GM21423 (cell line): ENCODE measurements around the gene PISD.
"Not testable (repeated sequence)": the region's sequence is repeated elsewhere in the genome, so short reads cannot be mapped to it uniquely, and the experiment has no call there.

Experiments
- ATAC-seq: cut with Tn5 transposase; IDR thresholded peaks from one replicate; pipeline ENCODE4 v1.9.1; 2021; ENCODE audit warnings: mild to moderate bottlenecking, moderate library complexity; ENCODE audit not compliant: unreplicated experiment

Gene PISD

DNA sequence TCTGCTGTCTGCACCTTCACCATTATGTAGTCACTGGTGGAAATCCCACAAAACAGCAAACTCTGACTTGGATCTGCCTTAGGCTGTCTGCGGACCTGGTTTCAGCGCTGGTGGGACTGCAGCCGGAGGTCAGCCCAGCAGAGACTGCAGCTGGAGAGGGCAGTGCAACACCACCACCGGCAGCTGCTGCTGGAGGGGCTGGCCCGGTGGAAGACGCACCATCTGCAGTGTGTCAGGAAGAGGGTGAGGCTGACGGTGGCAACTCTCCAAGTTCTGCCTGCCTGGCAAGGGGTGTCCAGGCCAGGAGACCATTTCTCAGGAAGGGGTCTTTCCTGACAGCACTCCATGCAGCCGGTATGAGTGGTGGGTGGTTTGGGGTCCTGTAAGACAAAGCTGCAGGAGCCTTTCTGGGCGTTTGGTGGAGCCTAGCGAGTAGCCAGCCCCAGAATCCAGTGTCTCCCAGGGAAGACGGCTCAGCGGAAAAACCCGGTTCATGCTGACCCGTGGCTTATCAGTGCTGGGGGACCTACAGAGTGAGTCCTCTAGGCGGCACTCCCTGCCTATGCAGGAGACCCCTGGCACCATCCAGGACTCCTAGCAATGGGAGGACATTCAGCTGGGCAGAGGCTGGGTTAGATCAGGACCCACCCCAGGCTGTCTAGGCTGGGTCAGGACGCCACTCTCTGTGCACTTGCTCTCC, 50.8 kb downstream of the PISD start:
- no peak for ATAC-seq

GRCh38 chr22:31610611-31611010, 51.4 kb downstream of the PISD start:
- no peak for ATAC-seq

- ATAC-seq, result no peak
Measured at GRCh38 chr22:31609716-31610115, 52.3 kb downstream of the PISD start.

DNA sequence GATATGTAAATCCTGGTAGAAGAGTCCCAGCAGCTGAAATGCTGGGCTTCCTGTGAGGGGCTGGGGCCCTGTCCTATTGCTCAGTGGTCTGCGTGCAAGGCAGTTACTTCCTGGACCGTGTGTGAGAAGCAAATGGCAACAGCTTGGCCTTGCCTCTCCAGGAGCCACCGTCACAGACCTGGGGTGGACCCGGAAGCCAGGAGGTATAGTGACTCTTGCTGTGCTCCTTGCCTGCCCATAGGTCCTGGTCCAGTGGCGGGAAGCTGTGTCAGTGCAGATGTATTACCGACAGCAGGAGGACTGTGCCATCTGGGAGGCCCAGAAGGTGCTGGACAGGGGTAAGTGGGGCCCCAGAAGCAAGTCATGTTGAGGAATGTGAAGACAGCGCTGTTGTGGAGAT, 54.3 kb downstream of the PISD start:
- no peak for ATAC-seq

- no peak for ATAC-seq
Measured at GRCh38 chr22:31605851-31606585, 56.0 kb downstream of the PISD start.

- no peak for ATAC-seq
Measured at GRCh38 chr22:31604746-31605705, 57.0 kb downstream of the PISD start.

DNA sequence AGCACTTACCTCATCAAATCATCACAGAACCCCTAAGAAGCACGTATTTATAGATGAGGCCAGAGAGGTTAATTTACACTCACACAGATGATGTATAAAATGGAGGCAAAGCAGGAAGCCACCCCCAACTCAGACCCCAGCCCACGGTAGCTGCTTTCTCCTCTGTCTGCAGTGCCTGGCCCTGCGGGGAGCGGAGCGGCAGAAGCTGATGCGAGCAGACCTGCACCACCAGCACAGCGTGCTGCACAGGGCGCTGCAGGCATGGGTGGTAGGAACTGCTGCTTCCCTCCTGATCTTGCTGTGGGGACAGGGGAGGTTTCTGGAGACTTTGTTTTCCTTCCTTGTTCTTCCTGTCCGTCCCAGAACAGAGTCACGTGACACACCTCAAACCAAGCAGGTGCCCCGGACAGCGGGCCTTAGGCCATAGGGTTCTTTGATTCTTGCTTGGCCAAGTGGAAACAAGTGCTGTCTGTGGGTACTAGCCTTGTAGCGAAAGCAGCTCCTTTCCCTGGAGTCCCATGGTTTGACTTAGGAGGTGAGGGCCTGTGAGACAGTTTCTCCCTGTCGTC, 57.8 kb downstream of the PISD start:
- no peak for ATAC-seq

DNA sequence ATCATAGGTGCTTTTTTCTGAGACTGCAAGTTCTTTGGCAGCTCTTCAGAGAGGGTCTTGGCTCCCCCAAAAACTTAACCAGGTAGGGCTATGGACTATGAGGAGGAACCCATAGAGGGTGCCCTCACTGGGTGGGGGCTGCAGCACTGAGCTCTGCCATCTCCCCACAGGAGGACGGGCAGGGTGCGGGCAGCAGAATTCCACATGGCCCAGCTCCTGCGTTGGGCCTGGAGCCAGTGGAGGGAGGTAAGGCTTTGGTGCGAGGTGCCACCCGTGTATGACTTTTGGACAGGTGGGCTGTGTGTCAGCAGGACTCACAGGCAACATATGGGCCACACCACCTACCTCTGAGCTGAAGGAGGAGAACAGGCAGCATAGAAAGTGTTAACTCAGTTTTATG, 58.4 kb downstream of the PISD start:
- no peak for ATAC-seq

- ATAC-seq, result no peak
Measured at GRCh38 chr22:31603081-31603525, 58.9 kb downstream of the PISD start.

DNA sequence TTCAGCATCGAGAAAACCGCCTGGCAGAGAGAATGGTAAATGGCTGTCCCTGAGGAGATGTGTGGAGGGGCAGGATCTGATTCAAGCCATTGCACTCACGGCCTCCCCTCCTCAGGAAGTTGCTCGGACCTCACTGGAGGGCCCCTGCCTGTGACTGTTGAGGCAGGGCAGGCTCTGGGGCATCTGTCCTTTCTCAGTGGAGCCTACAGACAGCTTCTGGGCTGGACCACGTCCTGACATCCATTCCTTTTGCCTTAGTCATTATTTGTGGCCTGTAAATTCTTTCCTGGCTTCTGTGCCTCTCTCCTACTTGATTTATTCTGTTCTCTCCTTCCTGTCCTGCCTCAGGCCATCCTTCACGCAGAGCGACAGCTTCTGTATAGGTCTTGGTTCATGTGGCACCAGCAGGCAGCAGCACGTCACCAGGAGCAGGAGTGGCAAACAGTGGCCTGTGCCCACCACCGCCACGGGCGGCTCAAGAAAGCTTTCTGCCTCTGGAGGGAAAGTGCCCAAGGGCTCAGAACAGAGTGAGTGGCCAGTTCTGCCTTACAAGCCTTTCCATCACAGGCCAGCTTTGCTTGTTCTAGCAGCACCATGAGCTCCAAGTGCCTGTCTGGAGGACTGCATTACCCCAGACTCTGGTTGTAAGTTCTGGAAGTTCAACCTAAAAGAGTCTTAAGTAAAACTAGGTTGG, 59.6 kb downstream of the PISD start:
- ATAC-seq, result no peak

- ATAC-seq, result no peak
Measured at GRCh38 chr22:31595271-31595670, 66.7 kb downstream of the PISD start.

GRCh38 chr22:31590161-31590560, 71.9 kb downstream of the PISD start:
- ATAC-seq, result not testable (repeated sequence)

- ATAC-seq, result no peak
Measured at GRCh38 chr22:31588970-31589675, 72.9 kb downstream of the PISD start.

- no peak for ATAC-seq
Measured at GRCh38 chr22:31586137-31586920, 75.7 kb downstream of the PISD start.

DNA sequence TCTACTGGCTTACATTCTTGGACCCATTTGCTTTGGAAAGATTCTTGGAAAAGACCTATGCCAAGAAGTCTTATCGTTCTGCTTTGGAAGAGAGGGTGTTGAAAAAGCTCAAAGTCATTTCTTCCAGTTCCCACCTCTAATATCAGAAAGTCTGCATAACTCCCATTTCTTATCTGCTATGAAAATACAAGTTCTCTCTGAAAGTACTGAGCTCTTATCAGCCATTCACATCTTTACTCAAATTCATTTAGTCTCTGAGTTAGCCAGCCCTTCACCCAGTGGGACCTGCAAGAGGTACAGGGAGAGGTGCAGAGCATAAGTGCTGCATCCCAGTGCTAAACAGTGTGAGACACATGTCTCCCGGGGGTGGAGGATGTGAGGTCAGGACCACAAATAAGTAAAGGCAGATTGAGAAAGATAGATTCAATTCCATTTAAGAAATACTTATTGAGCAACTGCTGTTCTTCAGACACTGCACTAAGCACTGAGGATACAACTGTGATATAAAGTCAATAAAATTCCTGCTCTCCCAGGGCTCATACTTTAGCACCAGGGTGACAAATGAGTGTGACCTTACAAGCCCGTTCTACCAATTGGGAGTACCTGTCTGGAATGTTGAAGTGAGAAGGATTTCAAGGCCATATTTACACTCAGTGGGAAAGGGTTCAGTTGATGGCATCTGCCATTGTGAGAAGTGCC, 76.7 kb downstream of the PISD start:
- ATAC-seq, result no peak

- no peak for ATAC-seq
Measured at GRCh38 chr22:31584804-31585160, 77.2 kb downstream of the PISD start.

DNA sequence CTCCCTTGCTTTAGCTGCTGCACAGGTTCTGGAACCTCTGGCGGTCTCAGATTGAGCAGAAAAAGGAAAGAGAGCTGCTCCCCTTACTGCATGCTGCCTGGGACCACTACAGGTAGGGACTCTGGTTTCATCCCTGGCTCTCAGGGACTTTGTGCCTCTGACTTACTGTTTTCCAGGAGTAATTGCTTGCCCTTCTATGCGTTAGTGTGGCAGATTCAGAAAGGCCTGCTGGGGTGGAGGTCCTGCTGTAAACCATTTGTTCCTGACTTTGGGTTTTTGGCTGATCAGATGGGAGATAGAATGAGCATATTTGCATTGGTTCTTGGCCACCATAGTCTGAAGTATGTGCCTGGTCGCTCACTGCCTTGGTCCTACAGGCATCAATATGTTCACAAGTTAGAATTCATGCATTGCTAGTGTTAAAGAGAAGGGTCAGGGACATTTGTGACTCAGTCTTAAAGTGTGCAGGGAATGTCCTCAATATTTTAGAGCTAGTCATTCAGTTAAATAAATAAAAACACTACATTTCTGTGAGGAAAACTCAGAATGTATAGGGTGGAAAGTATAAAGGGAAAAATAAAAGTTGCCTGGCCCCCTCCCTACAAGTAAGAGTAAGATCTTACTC, 78.0 kb downstream of the PISD start:
- no peak for ATAC-seq

- ATAC-seq, result no peak
Measured at GRCh38 chr22:31579835-31580242, 82.2 kb downstream of the PISD start.
